ENCODE data around the gene POLR2M.

The POLR2M gene

GRCh38 chr15:57665194-57665593, 41.3 kb upstream of the POLR2M start:
- H3K4me3 ChIP-seq (ENCODE audit: low read depth, low read length): no peak overlapping the region
- TF ChIP-seq, protein P1, sequence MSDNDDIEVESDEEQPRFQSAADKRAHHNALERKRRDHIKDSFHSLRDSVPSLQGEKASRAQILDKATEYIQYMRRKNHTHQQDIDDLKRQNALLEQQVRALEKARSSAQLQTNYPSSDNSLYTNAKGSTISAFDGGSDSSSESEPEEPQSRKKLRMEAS (IDR thresholded peaks at IDR 0.05; ENCODE audit: low read depth, low read length): no peak
- TF ChIP-seq MYC (IDR thresholded peaks at IDR 0.05; ENCODE audit: low read depth, low read length) (no peak), POLR2A (IDR thresholded peaks at IDR 0.05; ENCODE audit: extremely low read depth, insufficient read length) (no peak)
- TF ChIP-seq, protein P2, sequence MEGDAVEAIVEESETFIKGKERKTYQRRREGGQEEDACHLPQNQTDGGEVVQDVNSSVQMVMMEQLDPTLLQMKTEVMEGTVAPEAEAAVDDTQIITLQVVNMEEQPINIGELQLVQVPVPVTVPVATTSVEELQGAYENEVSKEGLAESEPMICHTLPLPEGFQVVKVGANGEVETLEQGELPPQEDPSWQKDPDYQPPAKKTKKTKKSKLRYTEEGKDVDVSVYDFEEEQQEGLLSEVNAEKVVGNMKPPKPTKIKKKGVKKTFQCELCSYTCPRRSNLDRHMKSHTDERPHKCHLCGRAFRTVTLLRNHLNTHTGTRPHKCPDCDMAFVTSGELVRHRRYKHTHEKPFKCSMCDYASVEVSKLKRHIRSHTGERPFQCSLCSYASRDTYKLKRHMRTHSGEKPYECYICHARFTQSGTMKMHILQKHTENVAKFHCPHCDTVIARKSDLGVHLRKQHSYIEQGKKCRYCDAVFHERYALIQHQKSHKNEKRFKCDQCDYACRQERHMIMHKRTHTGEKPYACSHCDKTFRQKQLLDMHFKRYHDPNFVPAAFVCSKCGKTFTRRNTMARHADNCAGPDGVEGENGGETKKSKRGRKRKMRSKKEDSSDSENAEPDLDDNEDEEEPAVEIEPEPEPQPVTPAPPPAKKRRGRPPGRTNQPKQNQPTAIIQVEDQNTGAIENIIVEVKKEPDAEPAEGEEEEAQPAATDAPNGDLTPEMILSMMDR (IDR thresholded peaks at IDR 0.05; ENCODE audit: low read depth, low read length): no peak

DNA sequence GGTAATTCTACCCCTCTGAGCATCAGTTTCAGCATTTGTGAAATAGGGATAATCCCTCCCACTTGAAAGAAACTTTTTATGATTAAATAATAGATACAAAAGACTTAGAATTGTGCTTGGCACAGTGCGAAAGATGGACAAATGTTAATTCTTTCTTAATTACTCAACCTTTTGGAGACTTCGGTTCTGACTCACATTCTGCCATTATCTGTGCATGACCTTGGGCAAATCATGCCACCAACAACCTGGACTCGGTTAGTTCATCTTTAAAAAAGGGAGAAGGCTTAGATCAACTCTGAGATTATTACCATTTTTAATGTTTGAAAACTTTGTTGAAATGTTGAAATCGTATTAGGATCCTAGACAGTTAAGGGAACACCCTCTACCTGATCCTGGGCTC, 40.6 kb upstream of the POLR2M start:
- H3K4me3 ChIP-seq (ENCODE audit: low read depth, low read length): no peak overlapping the region
- TF ChIP-seq, protein P2 (IDR thresholded peaks at IDR 0.05; ENCODE audit: low read depth, low read length): no peak
- TF ChIP-seq, protein P1 (IDR thresholded peaks at IDR 0.05; ENCODE audit: low read depth, low read length): no peak
- TF ChIP-seq POLR2A (IDR thresholded peaks at IDR 0.05; ENCODE audit: extremely low read depth, insufficient read length): no peak
- TF ChIP-seq MYC (IDR thresholded peaks at IDR 0.05; ENCODE audit: low read depth, low read length): no peak
- DNase-seq (ENCODE audit: low read depth): no peak

More at GRCh38 chr15:57665194-57665593, 41.3 kb upstream of the POLR2M start:
- DNase-seq (ENCODE audit: low read depth): no peak

DNA sequence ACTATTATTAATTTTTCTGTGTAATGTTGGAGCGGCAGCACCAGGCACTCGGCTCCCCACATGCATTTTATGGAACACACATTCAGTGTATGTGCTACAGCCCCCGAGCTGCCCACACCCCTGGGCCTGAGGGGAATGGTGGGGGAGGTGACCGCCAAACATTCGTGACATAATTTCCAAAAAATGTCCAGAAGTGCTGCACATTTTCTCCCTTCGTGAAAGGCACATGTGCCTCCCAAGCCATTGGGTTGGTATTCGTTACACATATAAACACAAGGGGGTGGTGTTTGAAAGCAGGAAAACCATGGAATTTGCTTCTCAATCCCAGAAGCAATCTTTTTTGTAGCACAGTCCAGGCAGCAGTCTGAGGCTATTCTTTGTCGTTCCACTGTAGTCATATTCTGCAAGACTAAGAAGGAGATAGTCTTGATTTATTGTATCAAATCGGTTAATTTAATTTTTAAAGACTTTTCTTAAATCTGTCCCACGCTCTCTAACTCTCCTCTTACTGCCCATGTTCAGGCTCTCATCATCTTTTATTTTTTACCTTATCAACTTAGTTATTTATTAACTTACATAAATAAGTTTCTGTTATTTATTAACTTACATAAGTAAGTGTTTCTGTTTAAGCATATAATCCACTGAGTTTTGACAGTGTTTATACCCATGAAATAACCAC, 39.2 kb upstream of the POLR2M start:
- no peak for DNase-seq (ENCODE audit: low read depth)
- H3K4me3 ChIP-seq (ENCODE audit: low read depth, low read length): no peak overlapping the region

DNA sequence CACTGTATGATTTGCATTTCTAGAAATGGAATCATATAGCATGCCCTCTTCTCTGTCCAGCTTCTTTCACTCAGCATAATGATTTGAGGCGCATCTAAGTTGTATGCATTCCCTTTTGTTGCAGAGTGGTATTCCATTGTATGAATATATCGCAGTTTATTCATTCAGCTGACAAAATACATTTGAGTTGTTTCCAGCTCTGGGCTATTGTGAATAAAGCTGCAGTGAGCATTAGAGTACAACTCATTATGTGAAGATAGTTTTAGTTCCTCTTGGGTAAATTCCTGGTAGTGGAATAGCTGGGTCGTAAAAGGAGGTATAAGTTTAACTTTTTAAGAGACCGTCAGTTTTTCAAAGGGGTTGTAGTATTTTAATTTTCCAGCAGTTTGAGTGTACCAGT, 38.5 kb upstream of the POLR2M start:
- H3K4me3 ChIP-seq (ENCODE audit: low read depth, low read length): no peak overlapping the region
- TF ChIP-seq, protein P2 (IDR thresholded peaks at IDR 0.05; ENCODE audit: low read depth, low read length): no peak
- TF ChIP-seq, protein P1 (IDR thresholded peaks at IDR 0.05; ENCODE audit: low read depth, low read length): no peak
- TF ChIP-seq MYC (IDR thresholded peaks at IDR 0.05; ENCODE audit: low read depth, low read length) (no peak), POLR2A (IDR thresholded peaks at IDR 0.05; ENCODE audit: extremely low read depth, insufficient read length) (no peak)
- DNase-seq (ENCODE audit: low read depth): no peak

More for the DNA sequence above, 39.2 kb upstream of the POLR2M start:
- TF ChIP-seq POLR2A (IDR thresholded peaks at IDR 0.05; ENCODE audit: extremely low read depth, insufficient read length) (no peak), MYC (IDR thresholded peaks at IDR 0.05; ENCODE audit: low read depth, low read length) (no peak)
- TF ChIP-seq, protein P1 (IDR thresholded peaks at IDR 0.05; ENCODE audit: low read depth, low read length): no peak
- TF ChIP-seq, protein P2 (IDR thresholded peaks at IDR 0.05; ENCODE audit: low read depth, low read length): no peak

DNA sequence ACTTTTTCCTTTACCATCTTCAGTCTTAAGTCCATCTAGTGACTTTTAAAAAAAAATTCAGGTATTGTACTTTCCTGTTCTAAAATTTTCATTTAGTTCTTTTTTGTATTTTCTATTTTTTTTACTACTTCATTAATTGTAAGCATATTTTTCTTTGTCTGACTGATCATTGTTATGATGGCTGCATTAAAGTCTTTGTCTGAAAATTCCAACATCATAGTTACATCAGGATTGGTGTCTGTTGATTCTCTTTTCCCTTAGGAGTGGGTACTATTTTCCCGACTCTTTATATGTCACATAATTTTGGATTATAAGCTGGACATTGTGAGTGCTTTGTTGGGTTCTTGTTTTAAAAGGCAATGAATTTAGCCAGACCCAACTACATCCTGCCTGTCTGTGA, 34.9 kb upstream of the POLR2M start:
- TF ChIP-seq POLR2A (IDR thresholded peaks at IDR 0.05; ENCODE audit: extremely low read depth, insufficient read length) (no peak), MYC (IDR thresholded peaks at IDR 0.05; ENCODE audit: low read depth, low read length) (no peak)
- TF ChIP-seq, protein P2 (IDR thresholded peaks at IDR 0.05; ENCODE audit: low read depth, low read length): no peak
- DNase-seq (ENCODE audit: low read depth): no peak
- no peak overlapping the region for H3K4me3 ChIP-seq (ENCODE audit: low read depth, low read length)

Measured in NB4 (cell line).